ENCODE data around the gene KAZALD1. TPM values are rescaled to one million over a fixed set of nuclear protein-coding genes. Genes with fewer than 3 reads are reported as not detected.

Gene KAZALD1
- total RNA-seq, 1 donor from 2014 or later, result 0.55 TPM

DNA sequence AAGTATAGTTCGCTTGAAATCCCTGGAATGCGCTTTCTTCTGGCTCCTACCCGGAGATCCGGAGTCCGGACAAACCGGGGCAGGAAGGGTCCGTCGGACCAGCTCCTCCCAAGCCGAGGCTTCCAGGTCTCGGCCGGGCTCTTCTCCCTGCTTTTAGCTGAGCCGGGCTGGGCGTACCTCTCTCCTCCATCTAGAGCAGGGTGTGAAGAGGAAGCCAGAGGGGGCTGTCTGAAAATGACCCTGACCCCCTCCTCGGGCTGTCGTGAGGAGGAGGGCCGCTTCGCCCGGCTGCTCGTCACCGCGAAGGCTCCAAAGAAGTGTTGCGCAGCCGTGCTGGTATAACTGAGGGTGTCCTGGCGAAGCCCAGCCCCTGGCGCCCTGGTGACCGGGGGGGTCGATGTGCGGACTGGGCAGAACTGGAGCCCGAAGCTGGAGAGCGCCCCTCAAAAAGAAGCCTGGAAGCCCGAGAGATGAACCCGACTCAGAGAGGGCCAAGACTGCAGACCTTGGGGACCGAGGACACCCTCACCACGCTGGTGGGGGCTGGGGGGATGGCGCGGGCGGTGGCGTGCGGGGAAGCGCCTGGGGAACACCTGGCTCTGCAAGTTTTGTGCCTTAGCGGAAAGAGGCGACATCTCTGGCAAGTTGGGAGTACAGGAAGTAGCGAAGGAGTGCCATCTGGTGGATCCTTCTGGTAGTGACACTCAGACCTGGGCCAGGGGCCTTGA, 5.7 kb downstream of the KAZALD1 start:
- no peaks in the 10 kb centered on the region for H3K36me3 Mint-ChIP-seq (ENCODE audit: low read depth)
- H3K4me3 Mint-ChIP-seq (ENCODE audit: low read depth), result peak overlapping the region; percentile 79

DNA sequence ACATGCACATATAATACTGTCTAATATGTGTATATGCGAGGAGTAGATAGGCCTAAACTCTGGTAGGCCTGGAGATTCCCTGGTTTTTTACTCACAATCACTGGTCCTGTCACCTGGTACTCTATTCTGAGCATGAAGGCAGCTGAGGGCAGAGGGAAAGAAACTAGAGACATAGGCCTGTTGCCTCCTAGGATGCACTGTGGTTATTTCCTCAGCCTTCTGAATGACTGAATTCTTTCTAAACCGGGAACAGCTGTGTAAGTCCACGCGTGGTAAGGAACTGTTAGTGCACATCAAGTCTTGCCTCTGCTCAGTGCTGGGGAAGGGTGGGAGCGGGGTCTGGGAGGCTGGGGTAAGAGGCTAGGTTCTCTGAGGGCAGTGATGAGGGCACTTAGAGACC, 7.7 kb downstream of the KAZALD1 start:
- no peaks in the 10 kb centered on the region for H3K36me3 Mint-ChIP-seq (ENCODE audit: low read depth)
- H3K27ac Mint-ChIP-seq, result no peak overlapping the region
- H3K4me1 Mint-ChIP-seq (ENCODE audit: low read depth), result peaks cover 15% of the 10 kb centered on the region
- intact Hi-C loops (cut with micrococcal nuclease), result loop anchor here (10.0 kb wide), 1 partner anchor 285 kb away; the partner anchor contains the start of gene BTRC
- DNase-seq (ENCODE audit: low spot score), result no peak
- peaks cover 58% of the 10 kb centered on the region for H3K27me3 Mint-ChIP-seq (ENCODE audit: low read depth)
- H3K4me3 Mint-ChIP-seq (ENCODE audit: low read depth), result no peak overlapping the region
- no peaks in the 10 kb centered on the region for H3K9me3 Mint-ChIP-seq

More for the DNA sequence above, 5.7 kb downstream of the KAZALD1 start:
- Mint-ChIP-seq H3K9me3 (no peaks in the 10 kb centered on the region), H3K27me3 (ENCODE audit: low read depth) (peaks cover 54% of the 10 kb centered on the region), H3K27ac (no peak overlapping the region), H3K4me1 (ENCODE audit: low read depth) (peaks cover 15% of the 10 kb centered on the region)
- peak; percentile 65 for DNase-seq (ENCODE audit: low spot score)
- intact Hi-C loops (cut with micrococcal nuclease), result loop anchor here (1.0 to 10.0 kb wide), 4 partner anchors 7 to 287 kb away; partner anchors contain the start of gene BTRC

DNA sequence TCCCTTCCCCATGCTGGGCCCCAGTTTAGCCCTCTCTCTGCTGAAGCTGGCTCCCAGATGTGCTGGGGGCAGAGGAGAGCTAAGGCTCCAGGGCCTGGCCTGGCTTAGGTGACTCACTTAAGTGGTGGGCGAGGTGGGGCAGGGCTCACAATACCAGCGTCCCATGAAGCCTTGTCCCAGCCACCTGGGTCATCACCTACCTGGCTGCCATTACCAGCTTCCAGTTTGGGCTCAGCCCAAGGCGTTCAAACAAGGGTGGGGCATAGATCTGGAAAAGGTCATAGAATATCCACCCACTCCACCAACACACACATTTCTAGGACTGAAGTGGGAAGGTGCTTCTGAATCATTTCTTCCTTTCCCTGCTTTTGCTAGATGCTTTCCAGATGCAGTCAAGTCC, 8.3 kb downstream of the KAZALD1 start:
- DNase-seq (ENCODE audit: low spot score), result no peak
- peaks cover 53% of the 10 kb centered on the region for H3K27me3 Mint-ChIP-seq (ENCODE audit: low read depth)
- no peak overlapping the region for H3K27ac Mint-ChIP-seq
- intact Hi-C loops (cut with micrococcal nuclease), result no loop called here
- no peak overlapping the region for H3K4me3 Mint-ChIP-seq (ENCODE audit: low read depth)
- no peaks in the 10 kb centered on the region for H3K9me3 Mint-ChIP-seq
- peaks cover 15% of the 10 kb centered on the region for H3K4me1 Mint-ChIP-seq (ENCODE audit: low read depth)
- no peaks in the 10 kb centered on the region for H3K36me3 Mint-ChIP-seq (ENCODE audit: low read depth)

DNA sequence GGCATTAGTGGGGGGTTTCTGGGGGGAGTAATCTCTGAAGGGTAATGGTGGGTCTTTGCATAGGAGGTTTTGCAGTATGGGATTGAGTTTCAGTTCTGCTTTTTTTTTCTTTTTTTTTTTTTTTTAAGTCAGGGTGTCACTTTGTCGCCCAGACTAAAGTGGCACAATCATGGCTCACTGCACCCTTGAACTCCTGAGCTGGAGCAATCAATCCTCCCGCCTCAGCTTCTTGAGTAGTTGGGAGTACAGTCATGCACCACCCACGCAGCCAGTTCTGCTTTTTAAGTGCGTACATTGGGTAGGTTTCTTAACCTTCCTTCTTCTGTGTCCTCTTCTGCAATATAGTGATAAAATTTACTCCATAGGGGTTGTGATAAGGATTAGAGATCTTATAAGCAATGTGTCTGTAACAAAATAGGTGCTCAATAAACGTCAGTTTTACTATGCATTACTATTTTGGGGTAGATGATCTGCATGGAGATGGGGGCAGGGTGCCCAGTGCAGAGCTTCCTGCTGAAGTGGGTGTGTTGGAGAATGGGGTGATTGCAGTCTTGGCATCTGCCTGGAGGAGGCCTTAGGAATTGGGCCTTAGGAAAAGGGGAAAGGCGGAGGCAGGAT, 9.6 kb downstream of the KAZALD1 start:
- Mint-ChIP-seq H3K4me1 (ENCODE audit: low read depth) (peaks cover 13% of the 10 kb centered on the region), H3K27ac (no peak overlapping the region), H3K27me3 (ENCODE audit: low read depth) (peaks cover 53% of the 10 kb centered on the region), H3K36me3 (ENCODE audit: low read depth) (no peaks in the 10 kb centered on the region), H3K4me3 (ENCODE audit: low read depth) (no peak overlapping the region), H3K9me3 (no peaks in the 10 kb centered on the region)
- intact Hi-C loops (cut with micrococcal nuclease), result no loop called here
- no peak for DNase-seq (ENCODE audit: low spot score)

DNA sequence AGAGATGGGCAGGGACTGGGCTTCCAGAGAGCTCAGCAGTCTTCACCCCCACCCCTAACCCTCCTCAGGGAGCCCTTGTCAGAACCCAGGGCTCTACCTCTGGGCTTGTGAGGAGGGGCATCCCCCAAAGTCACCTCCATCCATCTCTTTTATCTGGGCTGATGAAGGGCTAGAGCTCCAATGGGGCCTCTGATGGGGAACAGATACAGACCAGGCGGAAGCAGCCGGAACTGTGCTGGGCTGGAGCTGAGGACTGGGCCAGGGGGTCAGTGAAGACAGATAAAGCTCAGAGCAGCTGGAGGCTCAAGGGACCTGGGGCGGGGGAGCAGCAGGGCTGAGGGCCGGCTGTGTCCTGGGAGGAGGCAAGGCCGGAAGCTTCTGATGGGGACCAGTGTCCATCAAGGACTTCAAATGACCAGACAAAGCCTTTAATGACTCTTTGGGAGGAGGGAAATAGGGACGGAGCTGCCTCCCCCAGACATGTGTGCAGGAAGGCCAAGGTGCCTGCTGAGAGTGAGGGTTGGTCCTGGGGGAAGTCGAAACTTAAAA, 10.2 kb downstream of the KAZALD1 start:
- H3K27ac Mint-ChIP-seq, result no peak overlapping the region
- H3K9me3 Mint-ChIP-seq, result no peaks in the 10 kb centered on the region
- no peak overlapping the region for H3K4me3 Mint-ChIP-seq (ENCODE audit: low read depth)
- no peaks in the 10 kb centered on the region for H3K36me3 Mint-ChIP-seq (ENCODE audit: low read depth)
- H3K27me3 Mint-ChIP-seq (ENCODE audit: low read depth), result peaks cover 52% of the 10 kb centered on the region
- H3K4me1 Mint-ChIP-seq (ENCODE audit: low read depth), result peaks cover 13% of the 10 kb centered on the region
- intact Hi-C loops (cut with micrococcal nuclease), result no loop called here
- no peak for DNase-seq (ENCODE audit: low spot score)

DNA sequence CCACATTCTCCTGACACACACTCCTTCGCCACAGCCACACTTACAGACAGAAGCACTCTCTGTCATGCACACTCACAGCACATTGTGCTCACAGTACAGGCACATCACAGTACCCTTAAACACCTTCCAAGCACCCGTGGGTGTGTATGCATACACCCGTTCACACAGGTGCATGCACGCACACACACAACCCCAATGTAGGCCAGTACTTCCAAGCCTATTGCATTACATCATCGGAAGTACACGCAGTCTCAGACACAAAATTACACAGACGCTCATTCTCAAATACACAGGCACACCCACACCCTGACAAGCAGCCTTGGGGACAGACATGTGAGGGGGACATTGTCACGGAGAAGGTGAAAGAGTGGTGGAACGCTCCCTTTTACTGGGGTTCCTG, 11.1 kb downstream of the KAZALD1 start:
- peaks cover 44% of the 10 kb centered on the region for H3K27me3 Mint-ChIP-seq (ENCODE audit: low read depth)

DNA sequence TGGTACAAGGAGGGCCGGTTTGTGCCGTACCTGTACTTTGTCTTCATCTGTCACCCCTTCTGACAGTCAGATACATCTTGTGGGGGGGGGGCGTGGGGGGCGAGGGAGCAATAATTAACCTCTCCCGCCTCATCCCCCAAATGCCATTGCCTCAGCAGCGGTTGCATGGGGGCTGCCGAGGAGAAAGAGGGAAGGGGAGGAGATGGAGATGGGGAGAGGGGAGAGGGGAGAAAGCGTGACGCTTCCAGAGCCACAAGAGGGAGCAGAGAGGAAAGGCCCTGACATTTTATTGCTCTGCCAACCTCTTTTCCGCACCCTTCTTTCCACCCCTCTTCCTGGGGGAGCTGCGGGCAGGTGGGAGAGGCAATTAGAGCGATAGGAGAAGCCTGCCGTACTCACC, 11.8 kb downstream of the KAZALD1 start:
- Mint-ChIP-seq H3K27ac (no peak overlapping the region), H3K9me3 (no peaks in the 10 kb centered on the region), H3K4me1 (ENCODE audit: low read depth) (peaks cover 13% of the 10 kb centered on the region), H3K27me3 (ENCODE audit: low read depth) (peaks cover 50% of the 10 kb centered on the region), H3K4me3 (ENCODE audit: low read depth) (no peak overlapping the region), H3K36me3 (ENCODE audit: low read depth) (no peaks in the 10 kb centered on the region)
- DNase-seq (ENCODE audit: low spot score), result no peak
- intact Hi-C loops (cut with micrococcal nuclease), result no loop called here

More for the DNA sequence above, 11.1 kb downstream of the KAZALD1 start:
- no peak for DNase-seq (ENCODE audit: low spot score)
- H3K27ac Mint-ChIP-seq, result no peak overlapping the region
- intact Hi-C loops (cut with micrococcal nuclease), result no loop called here
- no peaks in the 10 kb centered on the region for H3K9me3 Mint-ChIP-seq
- H3K36me3 Mint-ChIP-seq (ENCODE audit: low read depth), result no peaks in the 10 kb centered on the region
- H3K4me1 Mint-ChIP-seq (ENCODE audit: low read depth), result peaks cover 13% of the 10 kb centered on the region
- H3K4me3 Mint-ChIP-seq (ENCODE audit: low read depth), result no peak overlapping the region

DNA sequence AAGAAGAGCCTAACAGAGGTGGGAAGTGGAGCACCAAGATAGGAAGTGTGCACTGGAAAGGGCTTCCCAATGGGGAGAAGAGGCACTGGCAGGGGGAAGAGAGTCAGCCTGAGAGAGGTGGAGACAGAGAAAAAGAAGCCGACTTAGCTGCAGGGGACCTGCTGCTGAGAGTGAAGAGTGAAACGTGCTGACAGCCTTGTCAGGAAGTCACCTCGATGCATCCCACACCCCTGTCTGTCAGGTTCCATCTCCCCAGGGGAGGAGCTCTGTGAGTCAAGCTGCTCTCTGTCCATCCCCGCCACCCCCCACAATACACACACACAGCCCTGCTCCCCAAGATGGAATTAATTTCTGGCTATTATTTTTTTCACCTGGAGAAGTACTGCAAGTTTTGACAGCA, 14.0 kb downstream of the KAZALD1 start:
- Mint-ChIP-seq H3K4me3 (ENCODE audit: low read depth) (no peak overlapping the region), H3K36me3 (ENCODE audit: low read depth) (no peaks in the 10 kb centered on the region), H3K4me1 (ENCODE audit: low read depth) (peaks cover 7% of the 10 kb centered on the region), H3K27ac (no peak overlapping the region), H3K9me3 (no peaks in the 10 kb centered on the region), H3K27me3 (ENCODE audit: low read depth) (peaks cover 57% of the 10 kb centered on the region)
- intact Hi-C loops (cut with micrococcal nuclease), result no loop called here
- DNase-seq (ENCODE audit: low spot score), result no peak

DNA sequence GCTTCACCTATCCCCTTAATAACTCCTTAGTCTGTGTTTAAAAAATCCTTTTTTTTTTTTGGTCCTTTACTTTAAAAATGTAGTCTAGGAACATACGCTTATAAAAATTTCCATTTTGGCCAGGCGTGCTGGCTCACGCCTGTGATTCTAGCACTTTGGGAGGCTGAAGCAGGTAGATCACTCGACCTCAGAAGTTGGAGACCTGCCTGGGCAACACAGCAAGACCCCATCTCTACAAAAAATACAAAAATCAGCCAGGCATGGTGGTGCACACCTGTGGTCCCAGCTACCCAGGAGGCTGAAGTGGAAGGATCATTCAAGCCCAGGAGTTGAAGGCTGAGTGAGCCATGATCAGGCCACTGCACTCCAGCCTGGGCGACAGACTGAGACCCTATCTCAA, 14.8 kb downstream of the KAZALD1 start:
- H3K4me3 Mint-ChIP-seq (ENCODE audit: low read depth), result no peak overlapping the region
- H3K27ac Mint-ChIP-seq, result no peak overlapping the region
- no peaks in the 10 kb centered on the region for H3K9me3 Mint-ChIP-seq
- H3K36me3 Mint-ChIP-seq (ENCODE audit: low read depth), result no peaks in the 10 kb centered on the region
- H3K27me3 Mint-ChIP-seq (ENCODE audit: low read depth), result peaks cover 59% of the 10 kb centered on the region
- H3K4me1 Mint-ChIP-seq (ENCODE audit: low read depth), result peaks cover under 1% of the 10 kb centered on the region
- intact Hi-C loops (cut with micrococcal nuclease), result no loop called here
- DNase-seq (ENCODE audit: low spot score), result no peak

DNA sequence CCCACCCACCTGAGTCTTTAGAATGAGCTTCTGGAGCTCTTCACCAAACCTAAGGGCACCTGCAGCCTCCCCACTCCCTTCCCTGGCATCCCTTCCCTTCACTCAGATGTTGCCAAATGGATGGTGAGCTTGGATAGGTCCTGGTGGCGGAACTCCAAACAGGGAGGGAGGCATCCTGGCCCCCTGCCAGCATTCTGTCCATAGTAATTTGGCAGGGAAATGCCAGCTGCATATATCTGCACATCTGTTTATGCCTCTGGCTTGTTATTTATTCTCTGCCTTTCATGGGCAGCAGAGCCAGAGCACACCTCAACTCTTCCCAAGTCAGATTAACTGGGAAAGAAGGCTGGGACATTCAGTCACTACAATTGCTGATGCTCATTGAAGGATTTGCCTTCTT, 18.1 kb downstream of the KAZALD1 start:
- H3K27ac Mint-ChIP-seq, result no peak overlapping the region
- no peaks in the 10 kb centered on the region for H3K9me3 Mint-ChIP-seq
- H3K4me3 Mint-ChIP-seq (ENCODE audit: low read depth), result no peak overlapping the region
- DNase-seq (ENCODE audit: low spot score), result no peak
- no peaks in the 10 kb centered on the region for H3K4me1 Mint-ChIP-seq (ENCODE audit: low read depth)
- H3K27me3 Mint-ChIP-seq (ENCODE audit: low read depth), result peaks cover 45% of the 10 kb centered on the region
- no peaks in the 10 kb centered on the region for H3K36me3 Mint-ChIP-seq (ENCODE audit: low read depth)
- intact Hi-C loops (cut with micrococcal nuclease), result no loop called here

DNA sequence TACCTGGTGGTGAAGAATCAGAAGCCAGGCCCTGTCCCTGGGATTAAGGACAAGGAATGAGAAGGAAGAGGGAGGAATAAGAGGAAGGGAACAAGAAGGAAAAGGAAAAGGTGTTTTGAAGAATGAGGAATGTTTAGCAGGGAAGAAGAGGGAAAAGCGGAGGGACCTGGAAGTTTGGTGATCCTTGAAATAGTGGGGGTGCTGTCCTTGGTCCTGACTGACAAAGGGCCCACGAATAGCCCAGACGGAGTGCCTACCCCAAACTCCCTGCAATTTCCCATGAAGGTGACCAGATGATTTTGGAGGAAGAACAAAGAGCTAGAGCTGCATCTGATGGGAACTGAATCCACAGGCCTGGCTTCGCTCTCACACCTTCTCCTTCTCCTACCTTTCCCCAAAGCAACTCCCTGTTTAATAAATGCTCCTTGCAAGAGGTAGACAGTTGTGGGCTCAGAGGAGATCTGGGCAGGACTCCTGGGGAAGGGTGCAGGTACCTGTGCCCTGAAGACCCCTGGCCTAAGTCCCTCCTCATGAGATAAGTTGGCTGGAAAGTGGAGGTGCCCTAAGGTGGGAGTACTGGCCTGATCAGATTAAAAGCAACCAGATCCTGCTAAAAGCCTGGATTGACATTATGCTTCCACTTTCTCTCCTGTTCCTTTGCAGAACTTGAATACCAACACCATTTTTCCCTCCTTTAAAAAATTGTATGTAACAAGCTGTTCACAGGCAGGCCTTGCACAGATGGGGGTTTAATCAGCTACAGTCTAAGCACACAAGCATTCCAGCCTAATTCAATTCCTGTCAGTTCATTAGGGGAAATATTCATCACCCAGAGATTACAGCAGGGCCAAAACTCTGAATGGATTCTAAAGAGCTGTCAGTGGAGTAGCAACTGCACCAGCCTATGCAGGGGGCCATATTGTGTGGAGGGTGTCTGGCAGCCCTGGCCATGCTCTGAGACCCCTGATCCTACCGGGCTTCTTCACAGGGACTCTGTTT, 19.4 kb downstream of the KAZALD1 start:
- no peak overlapping the region for H3K27ac Mint-ChIP-seq
- no peaks in the 10 kb centered on the region for H3K9me3 Mint-ChIP-seq
- H3K4me3 Mint-ChIP-seq (ENCODE audit: low read depth), result no peak overlapping the region
- intact Hi-C loops (cut with micrococcal nuclease), result no loop called here
- H3K36me3 Mint-ChIP-seq (ENCODE audit: low read depth), result no peaks in the 10 kb centered on the region
- no peaks in the 10 kb centered on the region for H3K4me1 Mint-ChIP-seq (ENCODE audit: low read depth)
- peaks cover 42% of the 10 kb centered on the region for H3K27me3 Mint-ChIP-seq (ENCODE audit: low read depth)
- no peak for DNase-seq (ENCODE audit: low spot score)

DNA sequence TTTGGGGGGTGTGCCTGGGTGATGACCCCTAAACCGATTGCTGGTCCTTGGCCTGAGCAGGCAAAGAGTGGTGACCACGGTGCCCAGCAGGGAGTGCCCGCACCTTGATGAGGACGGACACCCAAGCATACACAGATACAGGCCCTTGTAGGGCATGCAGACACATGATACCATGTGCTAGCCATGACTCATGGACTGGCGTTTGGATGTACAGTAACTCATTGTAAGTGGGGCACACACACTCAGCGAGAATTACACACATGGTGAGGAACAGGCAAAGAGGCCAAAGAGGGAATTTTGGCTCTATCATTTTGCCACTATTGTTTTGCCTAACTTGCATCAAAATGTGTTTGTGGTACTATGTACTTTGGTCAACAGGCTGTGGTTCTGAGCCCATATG, 24.1 kb downstream of the KAZALD1 start:
- intact Hi-C loops (cut with micrococcal nuclease), result no loop called here
- no peaks in the 10 kb centered on the region for H3K36me3 Mint-ChIP-seq (ENCODE audit: low read depth)
- H3K9me3 Mint-ChIP-seq, result no peaks in the 10 kb centered on the region
- H3K4me1 Mint-ChIP-seq (ENCODE audit: low read depth), result no peaks in the 10 kb centered on the region
- no peak overlapping the region for H3K27ac Mint-ChIP-seq
- peaks cover 54% of the 10 kb centered on the region for H3K27me3 Mint-ChIP-seq (ENCODE audit: low read depth)
- H3K4me3 Mint-ChIP-seq (ENCODE audit: low read depth), result no peak overlapping the region
- DNase-seq (ENCODE audit: low spot score), result no peak
